Activated CD4-positive, alpha-beta memory T cell treated with anti-CD3 and anti-CD28 coated beads for 36 hours (primary cell): ENCODE measurements around the gene ASCC3. TPM values are rescaled to one million over a fixed set of nuclear protein-coding genes. Genes with fewer than 3 reads are reported as not detected.

Experiments used
- CTCF ChIA-PET: fragments of 350-600 bp; sonication (Branson Sonifier 250); formaldehyde crosslinking; loops from one replicate; lab custom pipeline; 2021; ENCODE audit warnings: antibody characterized with exemption, inconsistent platforms; lab: Charles Lee
- POLR2A ChIA-PET: fragments of 350-600 bp; sonication (Branson Sonifier 250); formaldehyde crosslinking; loops from one replicate; lab custom pipeline; 2021; ENCODE audit warnings: antibody characterized with exemption; lab: Charles Lee
- DNase-seq: peaks from one replicate; pipeline ENCODE4 v3.0.0-alpha.2; 2020
- H3K27ac Mint-ChIP-seq: one replicate; pipeline ENCODE4 v1.8.0; 2021; ENCODE audit warnings: mixed read lengths
- H3K27me3 Mint-ChIP-seq: one replicate; pipeline ENCODE4 v1.8.0; 2021; ENCODE audit warnings: mixed read lengths
- H3K36me3 Mint-ChIP-seq: one replicate; pipeline ENCODE4 v1.8.0; 2021; ENCODE audit warnings: mixed read lengths
- H3K4me1 Mint-ChIP-seq: one replicate; pipeline ENCODE4 v1.8.0; 2021; ENCODE audit warnings: low read depth, mixed read lengths
- H3K4me3 Mint-ChIP-seq: one replicate; pipeline ENCODE4 v1.8.0; 2021; ENCODE audit warnings: mild to moderate bottlenecking, mixed read lengths
- H3K9me3 Mint-ChIP-seq: one replicate; pipeline ENCODE4 v1.8.0; 2021; ENCODE audit warnings: mixed read lengths
- intact Hi-C: fragments of 100-400 bp; cut with micrococcal nuclease; formaldehyde crosslinking; loops from one replicate; pipeline ENCODE4 v1.15.1; 2023
- total RNA-seq, 2 experiments: library from RNA; stranded (reverse); gene quantifications; one replicate each; pipeline ENCODE4 v1.2.3, GENCODE V29; 2021

Gene ASCC3
- total RNA-seq, 2 experiments from 2014 or later = 51.2 to 52.9 TPM

DNA sequence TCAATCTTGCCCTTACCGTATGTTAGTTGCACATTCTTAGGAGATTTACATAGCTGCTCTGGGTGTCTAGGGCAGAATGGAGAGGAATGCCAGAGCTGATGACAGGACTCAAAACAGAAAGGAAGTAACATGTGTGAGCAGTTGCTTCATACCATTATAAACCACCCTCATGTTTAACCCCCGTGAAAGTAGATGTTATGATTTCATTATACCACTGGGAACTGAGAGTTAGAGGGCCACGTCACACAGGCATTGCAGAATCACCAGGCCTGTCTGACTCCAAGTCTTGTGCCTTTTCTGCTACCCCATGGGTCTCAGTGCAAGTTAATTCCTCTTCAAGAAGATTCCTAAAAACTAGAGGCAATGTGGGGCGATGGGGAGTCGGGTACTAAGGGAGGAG, 392.9 kb downstream of the ASCC3 start:
- intact Hi-C loops = no loop called here
- CTCF ChIA-PET = no interaction called here

DNA sequence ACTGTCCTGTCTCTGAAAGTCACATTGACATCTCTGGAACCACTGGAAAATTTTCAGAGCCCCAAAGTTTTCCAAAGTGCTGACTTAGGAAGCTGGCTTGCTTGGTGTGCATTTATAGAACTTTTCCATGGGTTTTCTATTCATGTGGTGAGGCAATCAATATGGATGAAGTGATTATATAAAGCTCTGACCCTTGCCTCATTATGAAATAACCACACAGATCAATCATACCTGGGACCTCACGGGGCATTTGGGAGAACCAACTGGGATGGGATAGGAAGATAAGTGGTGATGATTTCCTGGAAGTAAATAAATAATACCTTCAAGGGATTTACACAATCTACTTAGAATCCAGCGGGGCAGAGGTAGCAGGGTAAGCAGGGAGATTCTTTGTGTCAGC, 393.5 kb downstream of the ASCC3 start:
- Mint-ChIP-seq H3K4me3 (no peak overlapping the region), H3K36me3 (no peaks in the 10 kb centered on the region), H3K27me3 (peaks cover 28% of the 10 kb centered on the region), H3K9me3 (no peaks in the 10 kb centered on the region), H3K27ac (no peak overlapping the region), H3K4me1 (no peaks in the 10 kb centered on the region)
- no peak for DNase-seq
- CTCF ChIA-PET = no interaction called here
- intact Hi-C loops = no loop called here
- POLR2A ChIA-PET = no interaction called here

More for the DNA sequence above, 392.9 kb downstream of the ASCC3 start:
- no peak overlapping the region for H3K27ac Mint-ChIP-seq
- H3K36me3 Mint-ChIP-seq = no peaks in the 10 kb centered on the region
- H3K9me3 Mint-ChIP-seq = no peaks in the 10 kb centered on the region
- H3K27me3 Mint-ChIP-seq = peaks cover 33% of the 10 kb centered on the region
- no peak for DNase-seq
- POLR2A ChIA-PET = no interaction called here
- no peaks in the 10 kb centered on the region for H3K4me1 Mint-ChIP-seq
- H3K4me3 Mint-ChIP-seq = no peak overlapping the region

DNA sequence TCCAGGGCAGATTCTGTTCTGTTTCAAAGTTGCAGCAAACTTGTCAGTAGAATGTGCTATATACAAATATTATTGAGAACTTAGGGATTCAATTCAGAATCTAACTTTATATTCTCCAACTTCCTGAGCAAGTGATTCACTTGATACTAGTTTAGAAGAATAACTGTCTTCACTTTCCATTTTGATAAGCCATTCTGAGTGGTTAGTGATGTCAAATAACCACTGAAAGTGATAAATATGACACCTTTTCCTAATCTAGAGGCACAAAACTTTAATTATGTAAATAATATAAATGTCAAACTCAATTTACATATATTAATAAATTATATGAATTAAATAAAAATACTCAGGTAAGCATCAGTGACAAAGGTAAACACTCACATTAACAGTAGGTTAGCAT, 395.9 kb downstream of the ASCC3 start:
- Mint-ChIP-seq H3K4me3 (no peak overlapping the region), H3K4me1 (no peaks in the 10 kb centered on the region), H3K36me3 (no peaks in the 10 kb centered on the region), H3K9me3 (no peaks in the 10 kb centered on the region), H3K27ac (no peak overlapping the region), H3K27me3 (peaks cover 17% of the 10 kb centered on the region)
- ChIA-PET CTCF (no interaction called here), POLR2A (no interaction called here)
- intact Hi-C loops = no loop called here
- DNase-seq = no peak

DNA sequence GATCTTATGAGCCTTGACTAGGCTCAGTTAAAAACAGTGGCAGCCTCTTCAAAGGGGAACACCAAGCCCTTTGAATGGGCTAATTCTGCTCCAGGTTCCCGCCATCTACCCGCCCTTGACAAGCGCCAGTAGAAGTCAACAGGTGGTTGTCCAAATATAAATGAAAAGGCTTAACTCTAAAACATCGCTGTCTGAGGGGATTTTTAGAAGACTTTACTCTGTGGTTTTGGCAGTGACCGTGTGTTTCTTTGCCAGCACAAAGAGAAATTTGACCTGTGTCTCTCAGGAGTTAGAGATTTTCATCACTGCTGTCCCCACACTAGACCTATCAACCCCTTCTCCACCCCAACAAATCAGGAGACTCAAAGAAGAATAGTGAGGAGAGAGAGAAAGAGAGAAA, 396.7 kb downstream of the ASCC3 start:
- ChIA-PET CTCF (no interaction called here), POLR2A (no interaction called here)
- Mint-ChIP-seq H3K27ac (no peak overlapping the region), H3K27me3 (peaks cover 14% of the 10 kb centered on the region), H3K36me3 (no peaks in the 10 kb centered on the region), H3K4me3 (no peak overlapping the region), H3K4me1 (no peaks in the 10 kb centered on the region), H3K9me3 (no peaks in the 10 kb centered on the region)
- DNase-seq = no peak
- intact Hi-C loops = no loop called here

DNA sequence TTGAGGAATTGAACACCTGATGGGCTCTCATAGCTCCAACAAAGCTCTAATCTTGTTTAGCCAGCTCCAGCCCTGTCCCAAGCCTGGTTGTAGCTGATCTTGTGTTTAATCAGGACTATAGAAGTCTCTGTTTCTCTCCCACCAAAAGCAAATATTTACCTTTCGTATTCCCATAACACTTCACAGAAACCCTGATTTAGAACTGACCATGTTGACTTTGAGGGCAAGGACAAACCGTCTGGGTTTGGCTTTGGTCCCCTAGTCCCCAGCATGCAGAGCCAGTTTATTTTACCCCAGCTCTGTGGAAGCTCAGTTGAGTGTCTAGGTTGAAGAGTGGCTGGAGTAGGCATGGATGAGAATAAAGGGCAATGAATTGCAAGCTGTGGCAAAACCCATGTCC, 398.4 kb downstream of the ASCC3 start:
- Mint-ChIP-seq H3K27ac (no peak overlapping the region), H3K4me3 (no peak overlapping the region), H3K27me3 (peaks cover 9% of the 10 kb centered on the region), H3K36me3 (no peaks in the 10 kb centered on the region), H3K9me3 (no peaks in the 10 kb centered on the region), H3K4me1 (no peaks in the 10 kb centered on the region)
- DNase-seq = no peak
- CTCF ChIA-PET = interaction anchor here (0.5 to 1.1 kb wide), 3 partner anchors 7 to 376 kb away, joined by 3 read pairs; no protein-coding TSS in a partner anchor
- POLR2A ChIA-PET = no interaction called here
- intact Hi-C loops = no loop called here

DNA sequence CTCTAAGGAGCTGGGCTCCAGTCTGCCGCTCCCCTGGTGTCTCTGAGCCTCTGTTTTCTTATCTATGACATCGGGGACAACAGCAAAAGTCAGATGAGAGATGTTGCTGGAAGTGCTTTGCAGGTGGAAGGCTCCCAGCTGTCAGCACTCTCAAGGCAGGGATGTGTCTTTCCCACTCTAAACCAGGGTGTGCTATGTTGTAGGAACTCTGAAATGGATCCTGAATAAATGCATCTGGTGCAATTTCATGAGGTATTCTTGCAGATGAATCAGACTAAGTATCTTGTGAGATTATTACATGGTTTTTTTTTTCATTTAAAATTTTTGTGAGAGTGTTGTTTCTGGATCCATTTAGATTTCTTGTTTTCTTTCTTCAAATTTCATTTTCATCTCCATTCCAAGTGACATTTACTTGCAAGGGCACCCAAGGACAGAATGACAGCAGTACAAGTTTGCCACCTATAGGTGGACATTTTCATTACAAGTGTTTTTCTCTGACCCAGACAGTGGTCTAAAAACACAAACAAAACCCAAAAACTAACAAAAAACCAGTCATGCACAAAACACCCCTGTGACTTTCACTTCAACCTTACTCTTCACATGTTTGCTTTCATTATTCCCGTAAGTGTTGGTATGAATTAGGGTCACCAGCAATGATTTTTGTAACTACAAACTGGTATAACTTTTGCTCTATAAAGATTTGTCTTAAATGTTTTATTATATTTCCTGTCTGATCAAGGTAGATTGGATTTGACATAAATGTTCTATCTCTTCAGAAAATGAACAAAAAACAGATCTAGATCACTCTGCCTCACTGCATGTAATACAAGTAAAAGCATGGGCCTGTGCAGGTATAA, 401.7 kb downstream of the ASCC3 start:
- intact Hi-C loops = loop anchor here (1.0 to 10.0 kb wide), 4 partner anchors 185 to 611 kb away; no protein-coding TSS in a partner anchor
- Mint-ChIP-seq H3K36me3 (no peaks in the 10 kb centered on the region), H3K27ac (no peak overlapping the region), H3K27me3 (peaks cover 14% of the 10 kb centered on the region), H3K9me3 (no peaks in the 10 kb centered on the region), H3K4me3 (no peak overlapping the region), H3K4me1 (peaks cover 2% of the 10 kb centered on the region)
- CTCF ChIA-PET = interaction anchor here (0.7 to 4.2 kb wide), 7 partner anchors 19 to 478 kb away, joined by 3 to 30 read pairs (median 6); no protein-coding TSS in a partner anchor
- no peak for DNase-seq
- POLR2A ChIA-PET = no interaction called here

DNA sequence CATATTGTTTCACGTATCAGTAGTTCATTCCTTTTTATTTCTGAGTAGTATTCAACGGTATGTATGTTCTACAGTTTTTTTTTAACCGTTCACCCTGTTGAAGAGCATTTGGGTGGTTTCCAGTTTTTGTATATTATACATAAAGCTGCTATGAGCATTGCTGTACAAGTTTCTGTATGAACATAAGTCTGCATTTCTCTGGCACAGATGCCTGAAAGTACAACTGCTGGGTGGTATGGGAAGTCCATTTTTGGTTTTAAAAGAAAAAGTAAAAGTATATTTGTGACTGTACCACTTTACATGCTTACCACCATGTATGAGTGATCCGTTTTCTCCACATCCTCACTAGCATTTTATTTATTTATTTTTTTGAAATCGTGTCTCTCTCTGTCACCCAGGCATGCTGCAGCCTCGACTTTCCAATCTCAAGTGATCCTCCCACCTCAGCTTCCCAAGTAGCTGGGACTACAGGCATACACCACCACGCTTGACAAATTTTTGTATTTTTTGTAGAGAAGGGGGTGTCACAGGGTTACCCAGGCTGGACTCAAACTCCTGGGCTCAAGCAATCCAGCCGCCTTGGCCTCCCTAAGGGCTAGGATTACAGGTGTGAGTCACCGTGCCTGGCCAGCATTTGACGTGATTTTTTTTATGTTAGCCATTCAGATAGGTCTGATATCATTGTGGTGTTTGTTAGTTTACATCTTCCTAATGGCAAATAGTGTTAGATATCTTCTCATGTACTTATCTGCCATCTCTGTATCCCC, 405.4 kb downstream of the ASCC3 start:
- CTCF ChIA-PET = interaction anchor here (0.6 to 2.8 kb wide), 2 partner anchors 7 to 474 kb away, joined by 3 to 10 read pairs; no protein-coding TSS in a partner anchor
- no peaks in the 10 kb centered on the region for H3K36me3 Mint-ChIP-seq
- DNase-seq = no peak
- peaks cover 42% of the 10 kb centered on the region for H3K27me3 Mint-ChIP-seq
- no peak overlapping the region for H3K27ac Mint-ChIP-seq
- no peak overlapping the region for H3K4me3 Mint-ChIP-seq
- H3K9me3 Mint-ChIP-seq = no peaks in the 10 kb centered on the region
- POLR2A ChIA-PET = no interaction called here
- intact Hi-C loops = loop anchor here (10.0 kb wide), 1 partner anchor 189 kb away; no protein-coding TSS in a partner anchor
- H3K4me1 Mint-ChIP-seq = peaks cover 9% of the 10 kb centered on the region

DNA sequence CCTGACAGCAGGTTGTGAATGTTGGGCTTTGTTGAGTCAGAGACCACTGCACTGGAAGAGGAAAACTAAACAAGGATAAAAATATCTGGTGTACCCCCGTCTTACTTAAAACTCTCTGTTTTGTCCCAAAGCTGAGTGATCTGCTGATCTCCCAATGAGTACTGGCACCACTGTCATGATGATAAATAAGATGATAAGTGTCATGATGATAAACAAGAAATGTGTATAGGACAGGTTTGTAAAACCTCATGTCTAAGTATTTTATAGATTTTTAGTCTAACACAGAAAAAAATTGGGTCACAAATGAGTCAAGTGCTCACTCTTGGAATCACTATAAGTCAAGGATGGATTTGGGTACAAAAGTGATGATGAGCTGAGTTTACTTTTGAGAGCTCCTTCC, 407.9 kb downstream of the ASCC3 start:
- DNase-seq = no peak
- CTCF ChIA-PET = interaction anchor here (0.8 to 2.8 kb wide), 4 partner anchors 11 to 472 kb away, joined by 4 to 10 read pairs (median 4); no protein-coding TSS in a partner anchor
- intact Hi-C loops = loop anchor here (2.0 to 10.0 kb wide), 4 partner anchors 192 to 862 kb away; no protein-coding TSS in a partner anchor
- H3K9me3 Mint-ChIP-seq = no peaks in the 10 kb centered on the region
- H3K4me3 Mint-ChIP-seq = no peak overlapping the region
- H3K36me3 Mint-ChIP-seq = peaks cover 2% of the 10 kb centered on the region
- no peak overlapping the region for H3K27ac Mint-ChIP-seq
- peaks cover 64% of the 10 kb centered on the region for H3K27me3 Mint-ChIP-seq
- peaks cover 9% of the 10 kb centered on the region for H3K4me1 Mint-ChIP-seq
- POLR2A ChIA-PET = no interaction called here

DNA sequence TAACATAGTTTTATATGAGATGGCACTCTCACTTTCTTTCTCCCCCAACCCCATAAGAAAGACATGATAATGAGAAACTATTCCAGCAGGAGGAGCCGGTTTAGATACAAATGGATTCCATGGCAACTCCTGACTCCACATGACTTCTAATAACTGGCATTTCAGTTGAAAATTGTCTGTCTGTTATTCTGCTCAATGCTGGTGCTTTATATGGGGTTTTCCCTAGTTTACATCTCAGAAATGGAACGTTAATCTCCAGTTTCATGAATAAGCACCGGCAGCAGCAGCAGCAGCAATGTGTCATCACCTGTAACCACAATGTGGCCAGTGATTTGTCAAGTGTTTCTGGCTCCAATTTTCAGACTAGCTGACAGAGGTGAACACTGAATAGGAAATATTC, 408.5 kb downstream of the ASCC3 start:
- peak; percentile 70 for DNase-seq
- Mint-ChIP-seq H3K27ac (no peak overlapping the region), H3K27me3 (peaks cover 69% of the 10 kb centered on the region), H3K36me3 (peaks cover 7% of the 10 kb centered on the region), H3K4me3 (no peak overlapping the region), H3K4me1 (peaks cover 13% of the 10 kb centered on the region), H3K9me3 (peaks cover 3% of the 10 kb centered on the region)
- intact Hi-C loops = loop anchor here (2.0 to 10.0 kb wide), 4 partner anchors 192 to 862 kb away; no protein-coding TSS in a partner anchor
- CTCF ChIA-PET = interaction anchor here (1.1 to 2.8 kb wide), 3 partner anchors 192 to 471 kb away, joined by 4 to 10 read pairs (median 4); no protein-coding TSS in a partner anchor
- POLR2A ChIA-PET = no interaction called here

DNA sequence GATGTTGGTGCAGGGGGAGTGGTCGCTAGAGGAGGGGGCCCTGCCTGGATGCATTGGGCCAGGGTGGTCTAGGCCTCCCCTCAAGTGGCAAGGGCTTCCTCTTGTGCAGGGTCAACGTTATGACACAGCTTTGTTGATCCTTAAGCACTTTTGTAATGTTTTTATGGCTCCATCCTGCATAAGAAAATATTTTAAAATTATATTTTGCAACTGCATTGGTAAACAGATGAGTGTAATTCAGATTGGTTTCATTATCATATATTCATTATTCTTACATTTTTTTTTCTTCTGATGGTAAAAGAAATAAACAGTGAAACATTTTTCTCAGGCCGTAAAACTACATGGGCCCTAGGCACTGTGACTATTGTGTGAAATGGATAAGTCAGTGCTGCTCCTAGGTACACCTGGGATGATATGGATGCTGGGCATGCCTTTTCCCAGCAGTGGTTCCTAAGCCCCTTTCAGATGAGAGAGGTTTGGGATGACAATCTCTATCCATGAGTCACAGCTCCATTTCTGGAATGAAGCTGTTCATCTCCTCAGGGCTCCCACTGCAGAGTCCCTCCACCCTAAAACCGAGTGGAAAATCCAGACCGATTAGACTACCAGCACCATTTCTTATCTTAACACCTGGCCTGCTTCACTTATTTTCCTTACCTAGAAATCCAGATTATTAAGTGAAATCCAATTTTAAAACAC, 410.6 kb downstream of the ASCC3 start:
- no peak for DNase-seq
- Mint-ChIP-seq H3K27ac (no peak overlapping the region), H3K27me3 (peaks cover 82% of the 10 kb centered on the region), H3K36me3 (peaks cover 13% of the 10 kb centered on the region), H3K9me3 (peaks cover 3% of the 10 kb centered on the region), H3K4me3 (no peak overlapping the region), H3K4me1 (peaks cover 27% of the 10 kb centered on the region)
- ChIA-PET POLR2A (no interaction called here), CTCF (no interaction called here)
- intact Hi-C loops = loop anchor here (5.0 to 10.0 kb wide), 2 partner anchors 194 to 298 kb away; no protein-coding TSS in a partner anchor

DNA sequence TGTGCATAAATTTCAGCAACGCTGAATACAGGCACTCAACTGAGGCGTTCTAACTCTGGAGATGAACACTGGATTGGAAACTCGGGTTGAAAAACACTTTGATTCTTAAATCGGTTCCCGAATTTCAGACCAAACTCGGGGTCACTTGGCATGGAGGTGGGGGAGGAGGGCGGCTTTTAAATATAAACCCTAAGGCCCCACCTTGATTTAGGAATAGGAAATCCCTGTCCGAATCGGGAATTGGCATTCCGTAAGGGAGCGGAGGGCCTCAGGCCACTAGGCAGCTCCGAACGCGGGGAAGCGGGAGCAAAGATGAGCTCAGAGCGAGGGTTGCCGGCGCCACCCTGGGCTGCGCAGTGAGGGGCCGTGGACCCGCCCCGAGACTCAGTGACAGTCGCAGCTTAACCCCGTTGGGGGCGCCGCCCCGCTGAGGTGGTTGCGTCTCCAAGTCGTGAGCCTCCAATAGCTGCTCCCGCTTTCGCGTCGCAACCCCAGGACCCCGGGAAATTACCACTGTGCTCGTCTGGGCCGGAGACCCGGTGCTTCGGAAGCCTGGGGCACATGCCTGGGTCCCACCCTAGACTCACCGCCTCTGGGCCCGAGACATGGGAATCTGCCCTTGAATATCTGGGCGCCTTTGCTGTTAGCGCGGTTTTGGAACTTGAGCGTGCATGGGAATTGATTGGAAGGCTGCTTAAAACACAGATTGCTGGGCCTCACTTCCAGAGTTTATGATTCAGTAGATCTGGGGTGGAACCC, 411.8 kb downstream of the ASCC3 start:
- peaks cover 29% of the 10 kb centered on the region for H3K4me1 Mint-ChIP-seq
- peaks cover 3% of the 10 kb centered on the region for H3K9me3 Mint-ChIP-seq
- ChIA-PET POLR2A (no interaction called here), CTCF (no interaction called here)
- peaks cover 84% of the 10 kb centered on the region for H3K27me3 Mint-ChIP-seq
- H3K27ac Mint-ChIP-seq = no peak overlapping the region
- H3K36me3 Mint-ChIP-seq = peaks cover 16% of the 10 kb centered on the region
- intact Hi-C loops = loop anchor here (5.0 kb wide), 1 partner anchor 933 kb away; no protein-coding TSS in a partner anchor
- H3K4me3 Mint-ChIP-seq = no peak overlapping the region
- no peak for DNase-seq
